Activated naive CD8-positive, alpha-beta T cell treated with anti-CD3 and anti-CD28 coated beads, Interleukin-2, amount 50 U/mL, for 24 hours (primary cell): ENCODE measurements around the gene PPL.

Experiments
- ATAC-seq: fragments of 150-1000 bp; cut with Tn5 transposase; one replicate; pipeline ENCODE4 v1.10.0; 2021
- DNase-seq: peaks from one replicate; pipeline ENCODE4 v3.0.0; 2021
- H3K27ac Mint-ChIP-seq: one replicate; pipeline ENCODE4 v1.8.0; 2021; ENCODE audit warnings: mild to moderate bottlenecking, mixed read lengths
- H3K27me3 Mint-ChIP-seq: one replicate; pipeline ENCODE4 v1.8.0; 2021; ENCODE audit warnings: mixed read lengths
- H3K36me3 Mint-ChIP-seq: one replicate; pipeline ENCODE4 v1.8.0; 2021; ENCODE audit warnings: low read depth, mixed read lengths
- H3K4me1 Mint-ChIP-seq: one replicate; pipeline ENCODE4 v1.8.0; 2021; ENCODE audit warnings: mixed read lengths
- H3K4me3 Mint-ChIP-seq: one replicate; pipeline ENCODE4 v1.8.0; 2021; ENCODE audit warnings: mild to moderate bottlenecking, moderate library complexity, mixed read lengths
- H3K9me3 Mint-ChIP-seq: one replicate; pipeline ENCODE4 v1.8.0; 2021; ENCODE audit warnings: mixed read lengths

PPL gene

GRCh38 chr16:4882633-4883285 lies 54.2 kb downstream of the PPL start:
- no peak for DNase-seq
- Mint-ChIP-seq H3K27me3 (no peaks in the 10 kb centered on the region), H3K9me3 (no peaks in the 10 kb centered on the region), H3K27ac (no peak overlapping the region), H3K4me1 (no peaks in the 10 kb centered on the region), H3K4me3 (no peak overlapping the region), H3K36me3 (peaks cover 36% of the 10 kb centered on the region)
- no peak for ATAC-seq

GRCh38 chr16:4882000-4882632 lies 54.8 kb downstream of the PPL start:
- Mint-ChIP-seq H3K27me3 (no peaks in the 10 kb centered on the region), H3K4me1 (no peaks in the 10 kb centered on the region)

GRCh38 chr16:4880006-4880580 lies 56.9 kb downstream of the PPL start:
- Mint-ChIP-seq H3K4me1 (no peaks in the 10 kb centered on the region), H3K36me3 (peaks cover 39% of the 10 kb centered on the region), H3K27me3 (no peaks in the 10 kb centered on the region), H3K9me3 (no peaks in the 10 kb centered on the region), H3K4me3 (no peak overlapping the region), H3K27ac (no peak overlapping the region)
- no peak for DNase-seq
- ATAC-seq: no peak

More at GRCh38 chr16:4882000-4882632, 54.8 kb downstream of the PPL start:
- Mint-ChIP-seq H3K36me3 (peaks cover 40% of the 10 kb centered on the region), H3K27ac (no peak overlapping the region), H3K4me3 (no peak overlapping the region), H3K9me3 (no peaks in the 10 kb centered on the region)
- ATAC-seq: no peak
- no peak for DNase-seq

GRCh38 chr16:4879049-4879448 lies 57.9 kb downstream of the PPL start:
- Mint-ChIP-seq H3K27me3 (no peaks in the 10 kb centered on the region), H3K27ac (no peak overlapping the region), H3K36me3 (peaks cover 34% of the 10 kb centered on the region), H3K4me1 (no peaks in the 10 kb centered on the region), H3K4me3 (no peak overlapping the region), H3K9me3 (no peaks in the 10 kb centered on the region)
- no peak for DNase-seq
- no peak for ATAC-seq

- no peak overlapping the region for H3K27ac Mint-ChIP-seq
- H3K36me3 Mint-ChIP-seq: peaks cover 29% of the 10 kb centered on the region
These were observed 59.6 kb downstream of the PPL start for GRCh38 chr16:4877380-4877685.

GRCh38 chr16:4876646-4877379 lies 60.1 kb downstream of the PPL start:
- Mint-ChIP-seq H3K27ac (no peak overlapping the region), H3K4me1 (no peaks in the 10 kb centered on the region), H3K36me3 (peaks cover 28% of the 10 kb centered on the region), H3K9me3 (no peaks in the 10 kb centered on the region), H3K4me3 (no peak overlapping the region), H3K27me3 (no peaks in the 10 kb centered on the region)
- DNase-seq: no peak
- no peak for ATAC-seq

More at GRCh38 chr16:4877380-4877685, 59.6 kb downstream of the PPL start:
- ATAC-seq (no peak), DNase-seq (no peak)
- H3K9me3 Mint-ChIP-seq: no peaks in the 10 kb centered on the region
- no peak overlapping the region for H3K4me3 Mint-ChIP-seq
- no peaks in the 10 kb centered on the region for H3K27me3 Mint-ChIP-seq
- H3K4me1 Mint-ChIP-seq: no peaks in the 10 kb centered on the region

GRCh38 chr16:4874666-4875065 lies 62.3 kb downstream of the PPL start:
- Mint-ChIP-seq H3K9me3 (no peaks in the 10 kb centered on the region), H3K36me3 (peaks cover 36% of the 10 kb centered on the region), H3K27ac (no peak overlapping the region), H3K27me3 (no peaks in the 10 kb centered on the region), H3K4me3 (no peak overlapping the region), H3K4me1 (no peaks in the 10 kb centered on the region)
- no peak for ATAC-seq
- no peak for DNase-seq

- H3K9me3 Mint-ChIP-seq: no peaks in the 10 kb centered on the region
- no peaks in the 10 kb centered on the region for H3K27me3 Mint-ChIP-seq
- no peak overlapping the region for H3K27ac Mint-ChIP-seq
- DNase-seq (no peak), ATAC-seq (no peak)
- no peak overlapping the region for H3K4me3 Mint-ChIP-seq
- no peaks in the 10 kb centered on the region for H3K4me1 Mint-ChIP-seq
- H3K36me3 Mint-ChIP-seq: peaks cover 30% of the 10 kb centered on the region
These were observed 63.9 kb downstream of the PPL start for GRCh38 chr16:4873091-4873490.

GRCh38 chr16:4871071-4871470 lies 65.9 kb downstream of the PPL start:
- Mint-ChIP-seq H3K27ac (no peak overlapping the region), H3K9me3 (no peaks in the 10 kb centered on the region), H3K4me3 (no peak overlapping the region), H3K36me3 (peaks cover 27% of the 10 kb centered on the region), H3K4me1 (no peaks in the 10 kb centered on the region), H3K27me3 (no peaks in the 10 kb centered on the region)
- no peak for DNase-seq
- no peak for ATAC-seq

GRCh38 chr16:4870138-4870671 lies 66.7 kb downstream of the PPL start:
- H3K9me3 Mint-ChIP-seq: no peaks in the 10 kb centered on the region
- H3K4me1 Mint-ChIP-seq: no peaks in the 10 kb centered on the region
- peaks cover 26% of the 10 kb centered on the region for H3K36me3 Mint-ChIP-seq
- no peaks in the 10 kb centered on the region for H3K27me3 Mint-ChIP-seq
- H3K4me3 Mint-ChIP-seq: no peak overlapping the region
- H3K27ac Mint-ChIP-seq: no peak overlapping the region
- no peak for ATAC-seq
- DNase-seq: no peak

- H3K27ac Mint-ChIP-seq: no peak overlapping the region
- no peak for DNase-seq
- no peaks in the 10 kb centered on the region for H3K4me1 Mint-ChIP-seq
- H3K36me3 Mint-ChIP-seq: peaks cover 24% of the 10 kb centered on the region
- H3K4me3 Mint-ChIP-seq: no peak overlapping the region
- no peak for ATAC-seq
- H3K9me3 Mint-ChIP-seq: no peaks in the 10 kb centered on the region
- no peaks in the 10 kb centered on the region for H3K27me3 Mint-ChIP-seq
These were observed 67.7 kb downstream of the PPL start for GRCh38 chr16:4869147-4869805.

- H3K9me3 Mint-ChIP-seq: no peaks in the 10 kb centered on the region
- no peaks in the 10 kb centered on the region for H3K27me3 Mint-ChIP-seq
- H3K4me3 Mint-ChIP-seq: no peak overlapping the region
- no peak for ATAC-seq
- no peaks in the 10 kb centered on the region for H3K4me1 Mint-ChIP-seq
- DNase-seq: no peak
- H3K36me3 Mint-ChIP-seq: peaks cover 24% of the 10 kb centered on the region
- H3K27ac Mint-ChIP-seq: no peak overlapping the region
These were observed 68.4 kb downstream of the PPL start for GRCh38 chr16:4868535-4868934.

GRCh38 chr16:4868026-4868425 lies 68.9 kb downstream of the PPL start:
- Mint-ChIP-seq H3K36me3 (peaks cover 20% of the 10 kb centered on the region), H3K4me3 (no peak overlapping the region)

GRCh38 chr16:4866586-4866985 lies 70.4 kb downstream of the PPL start:
- ATAC-seq (no peak), DNase-seq (no peak)
- Mint-ChIP-seq H3K9me3 (no peaks in the 10 kb centered on the region), H3K4me1 (no peaks in the 10 kb centered on the region), H3K27ac (no peak overlapping the region), H3K27me3 (no peaks in the 10 kb centered on the region), H3K36me3 (peaks cover 12% of the 10 kb centered on the region), H3K4me3 (no peak overlapping the region)

More at GRCh38 chr16:4868026-4868425, 68.9 kb downstream of the PPL start:
- H3K27me3 Mint-ChIP-seq: no peaks in the 10 kb centered on the region
- H3K4me1 Mint-ChIP-seq: no peaks in the 10 kb centered on the region
- no peak for DNase-seq
- ATAC-seq: no peak
- H3K27ac Mint-ChIP-seq: no peak overlapping the region
- H3K9me3 Mint-ChIP-seq: no peaks in the 10 kb centered on the region
